Measurements from ENCODE around the gene HJV. TPM values are rescaled to one million over a fixed set of nuclear protein-coding genes. Genes with fewer than 3 reads are reported as not detected.

HJV gene
- total RNA-seq, 2 experiments from 2014 or later = not detected

DNA sequence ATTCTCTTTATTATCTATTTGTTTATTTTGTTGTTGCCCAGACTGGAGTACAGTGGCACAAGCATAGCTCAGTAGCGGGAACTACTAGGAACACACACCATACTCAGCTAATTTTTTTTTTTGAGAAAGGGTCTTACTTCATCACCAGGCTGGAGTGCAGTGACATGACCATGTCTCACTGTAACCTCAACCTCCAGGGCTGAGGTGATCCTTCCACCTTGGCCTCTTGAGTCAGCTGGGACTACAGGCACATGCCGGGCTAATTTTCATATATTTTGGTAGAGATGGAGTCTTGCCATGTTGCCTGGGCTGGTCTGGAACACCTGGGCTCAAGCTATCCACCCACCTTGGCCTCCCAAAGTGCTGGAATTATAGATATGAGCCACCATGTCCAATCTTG is 19.8 kb downstream of the HJV start:
- intact Hi-C loops (cut with DNase I, micrococcal nuclease) = no loop called here
- DNase-seq = peak; percentile 11
- Mint-ChIP-seq H3K4me3 (no peak overlapping the region), H3K36me3 (ENCODE audit: low read depth) (no peaks in the 10 kb centered on the region), H3K9me3 (ENCODE audit: low read depth) (no peaks in the 10 kb centered on the region), H3K27ac (peak overlapping the region; percentile 78), H3K27me3 (no peaks in the 10 kb centered on the region), H3K4me1 (peaks cover 76% of the 10 kb centered on the region)
- ATAC-seq = no peak
- POLR2A ChIA-PET = interaction anchor here (0.6 to 0.9 kb wide), 3 partner anchors 22 to 160 kb away, joined by 3 to 10 read pairs (median 3); partner anchors contain the start of gene RBM8A
- CTCF ChIA-PET = interaction anchor here (1.3 to 5.4 kb wide), 3 partner anchors 10 to 34 kb away, joined by 4 to 55 read pairs (median 5); no protein-coding TSS in a partner anchor

DNA sequence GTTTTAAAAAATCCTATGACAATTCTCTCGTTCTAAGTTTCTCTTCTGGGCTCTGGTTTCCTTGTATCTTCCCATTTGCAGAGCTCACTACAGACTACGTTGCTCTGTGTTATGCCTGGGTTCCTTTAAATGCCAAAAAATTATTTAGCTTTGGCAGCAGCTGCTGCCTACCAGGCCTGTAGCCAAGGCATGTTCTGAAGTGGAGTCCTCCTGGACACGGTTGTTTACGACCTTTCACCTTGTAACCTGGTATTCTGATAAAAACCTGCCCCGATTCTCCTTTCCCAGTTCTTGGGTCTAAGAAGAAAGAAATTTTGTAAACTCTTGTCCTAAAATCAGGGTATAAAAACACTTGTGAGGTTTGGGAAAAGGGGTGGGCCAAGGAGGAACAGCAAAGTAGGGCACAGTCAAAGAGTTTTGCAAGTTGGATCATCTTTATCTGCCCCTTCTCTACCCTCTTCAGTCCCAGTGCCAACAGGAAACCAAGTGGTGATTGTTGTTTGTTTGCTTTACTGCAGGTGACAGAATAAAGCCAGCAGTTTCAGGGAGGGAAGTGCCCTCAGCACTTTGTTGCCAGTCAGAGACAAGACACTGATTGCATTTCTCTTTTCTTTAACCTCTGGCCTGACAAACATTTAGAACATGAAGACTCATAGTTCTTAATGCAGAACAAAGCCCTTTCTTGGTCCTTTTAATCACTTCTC is 22.1 kb downstream of the HJV start:
- no peaks in the 10 kb centered on the region for H3K27me3 Mint-ChIP-seq
- ATAC-seq = peak; percentile 11
- intact Hi-C loops (cut with DNase I, micrococcal nuclease) = loop anchor here in 1 of 2 experiments (5.0 kb wide), 1 partner anchor 72 kb away; the partner anchor contains the start of gene RBM8A
- peaks cover 57% of the 10 kb centered on the region for H3K4me1 Mint-ChIP-seq
- CTCF ChIA-PET = interaction anchor here (4.9 to 13.6 kb wide), 2 partner anchors 7 to 19 kb away, joined by 25 to 161 read pairs; no protein-coding TSS in a partner anchor
- no peaks in the 10 kb centered on the region for H3K9me3 Mint-ChIP-seq (ENCODE audit: low read depth)
- H3K4me3 Mint-ChIP-seq = peak overlapping the region; percentile 50
- peak overlapping the region; percentile 99 for H3K27ac Mint-ChIP-seq
- POLR2A ChIA-PET = interaction anchor here (0.6 kb wide), 1 partner anchor 10 kb away, joined by 6 read pairs; no protein-coding TSS in a partner anchor
- H3K36me3 Mint-ChIP-seq (ENCODE audit: low read depth) = peaks cover 18% of the 10 kb centered on the region
- DNase-seq = peak; percentile 30

DNA sequence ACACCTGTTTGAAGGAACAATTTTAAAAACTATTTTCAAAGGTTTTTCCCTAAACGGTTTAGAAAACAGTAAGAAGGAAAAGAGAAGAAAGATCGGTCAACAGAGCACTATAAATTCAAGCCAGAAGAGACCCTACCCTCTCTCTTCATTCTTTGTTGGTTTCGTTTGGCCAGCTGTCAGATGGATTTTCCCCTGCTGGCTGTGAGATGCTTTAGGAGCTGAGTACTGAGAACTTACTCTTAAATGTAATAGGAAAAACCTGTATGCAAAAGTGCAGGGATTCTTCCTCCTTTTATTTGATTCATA is 23.9 kb downstream of the HJV start:
- H3K36me3 Mint-ChIP-seq (ENCODE audit: low read depth) = peaks cover 36% of the 10 kb centered on the region
- H3K4me1 Mint-ChIP-seq = peaks cover 63% of the 10 kb centered on the region
- ATAC-seq = no peak
- peak overlapping the region; percentile 92 for H3K4me3 Mint-ChIP-seq
- POLR2A ChIA-PET = interaction anchor here (0.8 to 10.4 kb wide), 5 partner anchors 9 to 54 kb away, joined by 3 to 127 read pairs (median 8); partner anchors contain the start of genes ANKRD34A and POLR3GL
- intact Hi-C loops (cut with DNase I, micrococcal nuclease) = loop anchor here (1.0 to 5.0 kb wide), 6 partner anchors 9 to 112 kb away; partner anchors contain the start of genes ANKRD34A (in 1 of the 2), ANKRD35 (in 1 of the 2), PEX11B (in 1 of the 2) and POLR3GL (in 1 of the 2)
- CTCF ChIA-PET = interaction anchor here (0.7 to 13.6 kb wide), 12 partner anchors 9 to 303 kb away, joined by 3 to 161 read pairs (median 4); partner anchors contain the start of genes ANKRD34A and POLR3GL
- no peaks in the 10 kb centered on the region for H3K9me3 Mint-ChIP-seq (ENCODE audit: low read depth)
- peak overlapping the region; percentile 99 for H3K27ac Mint-ChIP-seq
- H3K27me3 Mint-ChIP-seq = no peaks in the 10 kb centered on the region
- DNase-seq = peak; percentile 5

DNA sequence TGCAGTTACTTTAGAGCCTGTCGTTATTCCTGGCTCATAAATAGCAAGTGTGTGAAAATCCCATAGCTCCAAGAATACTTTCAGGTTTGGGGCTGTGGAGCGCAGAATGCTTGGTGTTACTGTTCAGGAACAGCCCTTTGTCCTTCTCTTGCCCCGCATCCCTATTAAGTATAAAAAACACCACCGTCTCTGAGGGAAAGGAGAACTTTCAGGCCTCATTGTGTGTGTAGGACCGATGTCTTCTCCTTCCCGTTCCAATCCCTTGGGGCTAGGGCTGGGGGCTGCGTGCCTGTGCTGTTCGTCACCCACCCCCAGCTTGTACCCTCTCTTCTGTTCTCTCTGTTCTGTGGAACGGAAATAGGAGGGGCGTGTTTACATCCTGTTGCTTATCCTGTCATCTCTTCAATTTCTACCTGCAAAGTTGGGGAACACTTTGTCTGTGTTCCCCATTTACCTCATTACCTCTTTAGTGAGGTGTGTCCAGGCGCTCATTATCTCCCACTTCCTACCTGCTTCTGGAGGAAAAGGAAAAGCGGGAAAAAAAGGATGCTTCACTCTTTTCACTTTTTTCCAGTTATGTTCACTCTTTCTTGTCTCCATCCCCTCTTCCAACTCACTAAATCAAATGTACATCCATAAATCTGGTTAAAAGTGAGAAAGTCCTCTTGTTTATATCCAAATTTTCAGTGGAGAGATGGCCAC is 24.4 kb downstream of the HJV start:
- H3K27me3 Mint-ChIP-seq = no peaks in the 10 kb centered on the region
- H3K9me3 Mint-ChIP-seq (ENCODE audit: low read depth) = no peaks in the 10 kb centered on the region
- ATAC-seq = peak; percentile 60
- peaks cover 41% of the 10 kb centered on the region for H3K36me3 Mint-ChIP-seq (ENCODE audit: low read depth)
- ChIA-PET POLR2A (interaction anchor here (1.5 to 10.4 kb wide), 5 partner anchors 15 to 68 kb away, joined by 3 to 127 read pairs (median 8); partner anchors contain the start of genes ANKRD34A and POLR3GL), CTCF (interaction anchor here (0.8 to 13.6 kb wide), 11 partner anchors 10 to 153 kb away, joined by 3 to 161 read pairs (median 4); partner anchors contain the start of genes ANKRD34A, PIAS3, POLR3GL and RBM8A)
- H3K4me1 Mint-ChIP-seq = peaks cover 68% of the 10 kb centered on the region
- intact Hi-C loops (cut with DNase I, micrococcal nuclease) = loop anchor here (1.0 to 5.0 kb wide), 6 partner anchors 9 to 112 kb away; partner anchors contain the start of genes ANKRD34A (in 1 of the 2), ANKRD35 (in 1 of the 2), PEX11B (in 1 of the 2) and POLR3GL (in 1 of the 2)
- H3K4me3 Mint-ChIP-seq = peak overlapping the region; percentile 92
- peak overlapping the region; percentile 99 for H3K27ac Mint-ChIP-seq
- DNase-seq = peak; percentile 69

- H3K4me1 Mint-ChIP-seq = peaks cover 68% of the 10 kb centered on the region
- DNase-seq (peak; percentile 97), ATAC-seq (peak; percentile 82)
- H3K36me3 Mint-ChIP-seq (ENCODE audit: low read depth) = peaks cover 46% of the 10 kb centered on the region
- peak within 1 kb of the TSS; percentile 92 for H3K4me3 Mint-ChIP-seq
- ChIA-PET POLR2A (interaction anchor here (0.6 to 10.4 kb wide), 11 partner anchors 10 to 76 kb away, joined by 3 to 127 read pairs (median 4); partner anchors contain the start of genes ANKRD34A, LIX1L and POLR3GL), CTCF (interaction anchor here (0.5 to 13.6 kb wide), 9 partner anchors 10 to 138 kb away, joined by 3 to 161 read pairs (median 4); partner anchors contain the start of genes ANKRD34A, LIX1L, PIAS3 and POLR3GL)
- intact Hi-C loops (cut with DNase I, micrococcal nuclease) = loop anchor here (1.0 to 5.0 kb wide), 12 partner anchors 10 to 137 kb away; partner anchors contain the start of genes ANKRD34A (in 2 of the 2), POLR3GL (in 2 of the 2), RBM8A (in 2 of the 2) and ANKRD35 (in 1 of the 2)
- no peaks in the 10 kb centered on the region for H3K27me3 Mint-ChIP-seq
- H3K27ac Mint-ChIP-seq = peak within 1 kb of the TSS; percentile 99
- no peaks in the 10 kb centered on the region for H3K9me3 Mint-ChIP-seq (ENCODE audit: low read depth)
These were observed 25.0 kb downstream of the HJV start, which contains the start of gene TXNIP for GRCh38 chr1:145996433-145997015. TSS of gene TXNIP (minus strand) at chr1:145996579. CDS start at chr1:145996266, 313 bp downstream.

DNA sequence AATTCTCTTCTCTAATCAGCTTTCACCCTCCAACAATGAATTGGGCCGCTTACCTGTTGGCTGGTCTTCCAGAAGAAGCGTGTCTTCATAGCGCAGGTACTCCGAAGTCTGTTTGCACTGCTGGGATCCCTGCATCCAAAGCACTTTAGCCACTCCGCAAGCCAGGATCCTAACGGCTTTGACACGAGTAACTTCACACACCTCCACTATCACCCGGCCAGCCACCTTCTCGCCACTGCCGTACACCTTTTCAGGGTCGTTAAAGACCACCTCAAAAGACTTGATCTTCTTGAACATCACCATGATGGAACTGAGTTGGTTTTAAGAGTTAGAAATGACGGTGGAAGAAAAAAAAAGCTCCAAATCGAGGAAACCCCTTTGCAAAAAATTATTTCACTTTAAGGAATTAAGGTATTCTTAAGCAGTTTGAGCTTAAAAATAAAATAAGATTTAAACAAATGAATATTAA is 25.5 kb downstream of the HJV start:
- CTCF ChIA-PET = interaction anchor here (0.5 to 13.6 kb wide), 7 partner anchors 11 to 137 kb away, joined by 3 to 161 read pairs (median 4); partner anchors contain the start of genes ANKRD34A, LIX1L, PIAS3 and POLR3GL
- peak overlapping the region; percentile 92 for H3K4me3 Mint-ChIP-seq
- H3K27me3 Mint-ChIP-seq = no peaks in the 10 kb centered on the region
- peaks cover 66% of the 10 kb centered on the region for H3K4me1 Mint-ChIP-seq
- peaks cover 46% of the 10 kb centered on the region for H3K36me3 Mint-ChIP-seq (ENCODE audit: low read depth)
- H3K27ac Mint-ChIP-seq = peak overlapping the region; percentile 99
- ATAC-seq (no peak), DNase-seq (peak; percentile 37)
- no peaks in the 10 kb centered on the region for H3K9me3 Mint-ChIP-seq (ENCODE audit: low read depth)
- intact Hi-C loops (cut with DNase I, micrococcal nuclease) = loop anchor here (1.0 to 5.0 kb wide), 10 partner anchors 11 to 137 kb away; partner anchors contain the start of genes RBM8A (in 2 of the 2), ANKRD34A (in 1 of the 2), LIX1L (in 1 of the 2) and PEX11B (in 1 of the 2)
- POLR2A ChIA-PET = interaction anchor here (0.6 to 10.4 kb wide), 11 partner anchors 9 to 76 kb away, joined by 3 to 127 read pairs (median 4); partner anchors contain the start of genes ANKRD34A, LIX1L and POLR3GL

DNA sequence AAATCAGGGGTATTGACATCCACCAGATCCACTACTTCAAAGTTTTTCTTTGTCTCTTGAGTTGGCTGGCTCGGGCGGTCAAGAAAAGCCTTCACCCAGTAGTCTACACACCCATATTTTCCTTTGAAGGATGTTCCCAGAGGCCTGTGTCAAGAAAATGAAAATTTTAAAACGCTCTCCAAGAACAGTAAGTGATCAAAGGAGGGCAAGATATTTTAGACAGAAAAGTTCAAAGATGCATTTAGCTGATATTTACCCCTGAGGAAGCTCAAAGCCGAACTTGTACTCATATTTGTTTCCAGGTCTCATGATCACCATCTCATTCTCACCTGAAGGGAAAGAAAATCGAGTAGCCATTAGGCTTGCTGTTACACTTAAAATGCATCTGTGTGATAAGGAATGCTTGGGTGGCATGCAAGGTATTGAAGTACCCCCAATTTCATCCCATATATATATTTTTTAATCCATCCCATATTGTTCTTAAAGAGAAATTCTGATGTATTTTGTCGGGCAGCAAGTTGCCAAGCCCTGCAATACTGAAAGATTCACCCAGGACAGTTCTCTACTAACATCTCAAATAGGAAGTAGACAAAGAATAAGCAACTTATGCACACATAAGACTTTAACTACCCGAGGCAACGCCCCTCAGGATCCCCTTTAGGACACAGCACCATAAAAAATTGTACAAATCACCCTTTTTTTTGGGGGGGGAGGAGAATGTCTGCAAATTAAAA is 26.2 kb downstream of the HJV start:
- CTCF ChIA-PET = interaction anchor here (4.9 to 13.6 kb wide), 2 partner anchors 11 to 15 kb away, joined by 25 to 161 read pairs; no protein-coding TSS in a partner anchor
- H3K27me3 Mint-ChIP-seq = no peaks in the 10 kb centered on the region
- no peak for ATAC-seq
- H3K27ac Mint-ChIP-seq = peak overlapping the region; percentile 99
- H3K9me3 Mint-ChIP-seq (ENCODE audit: low read depth) = no peaks in the 10 kb centered on the region
- POLR2A ChIA-PET = interaction anchor here (0.7 to 10.4 kb wide), 4 partner anchors 13 to 136 kb away, joined by 3 to 127 read pairs (median 5); partner anchors contain the start of gene LIX1L
- H3K36me3 Mint-ChIP-seq (ENCODE audit: low read depth) = peaks cover 46% of the 10 kb centered on the region
- intact Hi-C loops (cut with DNase I, micrococcal nuclease) = loop anchor here in 1 of 2 experiments (5.0 kb wide), 1 partner anchor 68 kb away; the partner anchor contains the start of gene RBM8A
- H3K4me1 Mint-ChIP-seq = peaks cover 68% of the 10 kb centered on the region
- H3K4me3 Mint-ChIP-seq = peak overlapping the region; percentile 92
- DNase-seq = peak; percentile 7

- H3K27me3 Mint-ChIP-seq = no peaks in the 10 kb centered on the region
- DNase-seq (peak; percentile 74), ATAC-seq (peak; percentile 31)
- CTCF ChIA-PET = interaction anchor here (0.8 to 13.6 kb wide), 4 partner anchors 12 to 41 kb away, joined by 3 to 161 read pairs (median 14); no protein-coding TSS in a partner anchor
- H3K27ac Mint-ChIP-seq = peak overlapping the region; percentile 99
- intact Hi-C loops (cut with DNase I, micrococcal nuclease) = loop anchor here (1.0 to 5.0 kb wide), 2 partner anchors 9 to 67 kb away; partner anchors contain the start of gene RBM8A (in 1 of the 2)
- peaks cover 46% of the 10 kb centered on the region for H3K36me3 Mint-ChIP-seq (ENCODE audit: low read depth)
- peak overlapping the region; percentile 92 for H3K4me3 Mint-ChIP-seq
- no peaks in the 10 kb centered on the region for H3K9me3 Mint-ChIP-seq (ENCODE audit: low read depth)
- peaks cover 62% of the 10 kb centered on the region for H3K4me1 Mint-ChIP-seq
- POLR2A ChIA-PET = interaction anchor here (1.5 to 10.4 kb wide), 2 partner anchors 13 to 31 kb away, joined by 4 to 127 read pairs; partner anchors contain the start of genes ANKRD34A and POLR3GL
These were observed 27.0 kb downstream of the HJV start for GRCh38 chr1:145994391-145995120.
